Bronchial epithelial cell (primary cell): Measurements from ENCODE around the gene GALR3. TPM values are rescaled to one million over a fixed set of nuclear protein-coding genes. Genes with fewer than 3 reads are reported as not detected.

ENCODE experiments used
- DNase-seq: peaks from one replicate; pipeline ENCODE4 v3.0.0-alpha.2; 2010; ENCODE audit warnings: low read depth
- FAIRE-seq: peaks from 2 replicates; lab custom pipeline; 2011; peaks lifted over from hg19 to GRCh38; lab: Jason Lieb, UNC
- H3K27me3 ChIP-seq: 2 replicates; pipeline ENCODE4 v1.5.1; 2011; ENCODE audit warnings: low read length; ENCODE audit not compliant: control insufficient read depth, insufficient read depth
- H3K36me3 ChIP-seq: 2 replicates; pipeline ENCODE4 v1.5.1; 2011; ENCODE audit warnings: low read length; ENCODE audit not compliant: control insufficient read depth, insufficient read depth
- H3K4me3 ChIP-seq: 2 replicates; pipeline ENCODE4 v1.5.1; 2011; ENCODE audit warnings: mild to moderate bottlenecking, low read depth, low read length, control low read depth
- total RNA-seq: library from RNA; depleted of rRNA; stranded (reverse); fragments of >200 nt; gene quantifications from 2 replicates; pipeline ENCODE4 v1.2.1, GENCODE V29; 2014
- TF ChIP-seq, protein P1 (sequence below): IDR thresholded peaks from 2 replicates; pipeline ENCODE4 v1.5.1; 2011; ENCODE audit warnings: mild to moderate bottlenecking, moderate library complexity, low read length, control low read depth, inconsistent platforms; ENCODE audit not compliant: insufficient read depth, severe bottlenecking

GALR3 gene
- total RNA-seq, 1 donor from 2014 or later = not detected

DNA sequence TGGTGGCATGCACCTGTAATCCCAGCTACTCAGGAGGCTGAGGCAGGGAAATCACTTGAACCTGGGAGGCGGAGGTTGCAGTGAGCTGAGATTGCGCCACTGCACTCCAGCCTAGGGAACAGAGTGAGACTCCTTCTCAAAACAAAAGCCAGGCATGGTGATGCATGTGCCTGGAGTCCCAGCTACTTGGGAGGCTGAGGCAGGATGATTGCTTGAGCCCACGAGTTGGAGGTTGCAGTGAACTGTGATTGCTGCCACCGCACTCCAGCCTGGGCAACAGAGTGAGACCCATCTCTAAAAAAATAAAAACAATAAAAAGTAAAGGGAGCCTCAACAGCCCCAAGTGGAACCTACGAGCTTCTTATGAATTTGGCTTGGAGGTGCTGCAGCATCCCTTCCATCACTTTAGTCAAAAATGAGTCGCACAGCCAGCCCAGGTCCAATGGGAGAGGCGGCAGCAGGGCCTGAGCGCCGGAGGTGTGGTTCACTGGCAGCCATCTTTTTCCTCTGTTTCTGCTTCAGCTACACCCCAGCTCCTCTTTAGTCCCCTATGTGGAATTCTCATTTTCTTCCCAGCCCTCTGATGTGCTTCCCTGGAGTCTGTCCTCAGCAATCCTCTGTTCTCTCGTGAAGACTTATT, 44.7 kb upstream of the GALR3 start:
- peaks cover 2% of the 10 kb centered on the region for H3K36me3 ChIP-seq
- TF ChIP-seq, protein P1, sequence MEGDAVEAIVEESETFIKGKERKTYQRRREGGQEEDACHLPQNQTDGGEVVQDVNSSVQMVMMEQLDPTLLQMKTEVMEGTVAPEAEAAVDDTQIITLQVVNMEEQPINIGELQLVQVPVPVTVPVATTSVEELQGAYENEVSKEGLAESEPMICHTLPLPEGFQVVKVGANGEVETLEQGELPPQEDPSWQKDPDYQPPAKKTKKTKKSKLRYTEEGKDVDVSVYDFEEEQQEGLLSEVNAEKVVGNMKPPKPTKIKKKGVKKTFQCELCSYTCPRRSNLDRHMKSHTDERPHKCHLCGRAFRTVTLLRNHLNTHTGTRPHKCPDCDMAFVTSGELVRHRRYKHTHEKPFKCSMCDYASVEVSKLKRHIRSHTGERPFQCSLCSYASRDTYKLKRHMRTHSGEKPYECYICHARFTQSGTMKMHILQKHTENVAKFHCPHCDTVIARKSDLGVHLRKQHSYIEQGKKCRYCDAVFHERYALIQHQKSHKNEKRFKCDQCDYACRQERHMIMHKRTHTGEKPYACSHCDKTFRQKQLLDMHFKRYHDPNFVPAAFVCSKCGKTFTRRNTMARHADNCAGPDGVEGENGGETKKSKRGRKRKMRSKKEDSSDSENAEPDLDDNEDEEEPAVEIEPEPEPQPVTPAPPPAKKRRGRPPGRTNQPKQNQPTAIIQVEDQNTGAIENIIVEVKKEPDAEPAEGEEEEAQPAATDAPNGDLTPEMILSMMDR = no peak
- FAIRE-seq = no peak
- no peaks in the 10 kb centered on the region for H3K27me3 ChIP-seq
- H3K4me3 ChIP-seq = no peak overlapping the region
- no peak for DNase-seq

DNA sequence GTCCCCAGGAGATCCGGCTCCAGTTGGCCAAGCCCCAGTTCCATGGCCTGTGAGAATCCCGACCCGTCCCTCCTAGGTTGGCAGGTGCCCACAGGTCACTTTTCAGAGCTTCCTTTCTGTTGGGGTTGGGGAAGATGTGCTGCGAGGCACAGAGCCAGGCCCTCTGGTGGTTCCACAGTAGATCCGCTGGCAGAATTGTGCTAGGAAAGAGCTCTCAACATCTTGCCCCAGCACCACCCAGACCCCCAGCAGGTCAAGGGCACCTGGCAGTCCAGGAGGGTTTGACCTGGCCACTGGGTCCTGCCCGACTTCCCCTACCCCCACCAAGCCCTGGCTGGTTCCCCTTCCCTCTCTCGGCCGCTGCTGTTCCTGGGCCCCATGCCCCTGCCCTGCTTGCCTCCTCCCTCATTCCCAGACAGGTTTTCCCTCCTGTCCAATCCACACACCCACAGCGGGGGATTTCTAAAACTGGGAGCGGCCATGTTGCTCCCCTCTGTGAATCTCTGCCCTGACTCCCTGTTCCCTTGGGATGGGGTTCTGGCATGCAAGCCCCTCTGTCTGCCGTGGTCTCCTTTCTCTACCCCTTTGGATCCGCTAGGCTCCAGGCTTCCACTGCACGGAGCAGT, 41.6 kb upstream of the GALR3 start:
- Histone ChIP-seq H3K27me3 (no peaks in the 10 kb centered on the region), H3K4me3 (no peak overlapping the region), H3K36me3 (no peaks in the 10 kb centered on the region)
- DNase-seq = no peak
- TF ChIP-seq, protein P1 = peak; percentile 31
- FAIRE-seq = no peak

DNA sequence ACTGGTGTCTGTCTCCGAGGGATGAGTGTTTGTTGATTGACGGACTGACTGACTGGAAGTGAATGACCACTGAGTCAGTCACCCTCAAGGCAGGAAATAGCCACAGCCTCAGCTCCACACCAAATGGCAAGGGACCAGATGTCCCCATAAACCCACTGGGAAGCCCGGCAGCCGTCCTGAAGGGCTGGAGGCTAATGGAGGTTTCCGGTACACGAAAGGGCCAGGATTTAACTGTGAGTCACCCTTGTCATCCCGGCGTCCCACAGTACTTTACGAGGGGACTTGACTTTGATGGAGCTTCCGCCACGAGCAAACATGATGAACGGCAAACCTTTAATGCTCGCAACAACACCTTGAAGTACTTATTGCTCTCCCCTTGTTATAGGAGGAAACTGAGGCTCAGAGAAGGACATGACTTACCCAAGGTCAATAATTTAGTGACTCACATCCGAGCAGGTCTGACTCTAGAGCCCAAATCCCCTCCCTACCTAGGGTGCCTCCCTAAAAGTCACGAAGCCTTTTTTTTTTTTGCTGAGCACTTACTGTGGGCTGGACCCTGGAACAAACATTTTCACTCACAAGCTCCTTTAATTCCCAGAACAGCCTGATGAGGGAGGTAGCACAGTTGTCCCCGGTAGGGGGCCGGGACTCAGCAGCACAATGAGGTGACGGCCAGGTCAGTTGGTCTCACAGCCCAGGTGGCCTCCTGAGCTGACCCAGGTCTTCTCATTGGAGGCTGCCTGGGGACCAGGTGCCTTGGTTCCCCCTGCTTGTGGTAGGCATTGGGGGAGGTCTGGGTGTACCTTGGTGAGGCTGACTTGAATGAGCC, 40.6 kb upstream of the GALR3 start:
- no peaks in the 10 kb centered on the region for H3K27me3 ChIP-seq
- FAIRE-seq (no peak), DNase-seq (peak; percentile 26)
- TF ChIP-seq, protein P1 = no peak
- no peak overlapping the region for H3K4me3 ChIP-seq
- no peaks in the 10 kb centered on the region for H3K36me3 ChIP-seq

DNA sequence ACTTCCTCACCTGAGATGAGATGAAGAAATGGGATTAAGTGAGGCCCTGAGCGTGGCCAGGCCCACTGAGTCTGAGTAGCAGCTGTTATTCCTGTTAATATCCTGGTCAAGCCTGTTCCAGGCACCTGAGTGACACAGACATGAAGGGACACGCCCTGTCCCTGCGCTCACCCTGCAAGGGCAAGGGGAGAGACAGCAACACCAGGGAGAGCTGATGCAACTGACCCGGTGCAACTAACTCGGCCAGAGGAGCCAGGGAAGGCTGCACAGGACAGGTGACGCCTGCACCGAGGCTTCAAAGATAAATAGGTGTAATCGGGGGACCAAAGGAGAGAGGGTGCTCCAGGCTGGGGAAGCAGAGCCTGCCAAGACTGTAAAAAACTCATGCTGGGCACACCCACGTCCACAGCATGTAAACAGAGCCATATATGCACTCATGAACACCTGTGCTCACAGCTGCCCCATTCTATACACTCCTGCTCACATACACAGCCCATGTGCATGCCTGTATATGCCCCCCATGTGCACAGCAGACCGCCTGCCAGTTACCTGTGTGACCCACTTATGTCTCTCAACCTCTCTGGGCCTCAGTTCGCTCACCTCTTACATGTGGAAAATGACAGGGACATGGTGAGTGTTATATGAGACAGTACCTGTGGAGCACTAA, 38.2 kb upstream of the GALR3 start:
- H3K4me3 ChIP-seq = no peak overlapping the region
- TF ChIP-seq, protein P1 = no peak
- no peaks in the 10 kb centered on the region for H3K36me3 ChIP-seq
- no peak for FAIRE-seq
- DNase-seq = peak; percentile 72
- H3K27me3 ChIP-seq = no peaks in the 10 kb centered on the region

DNA sequence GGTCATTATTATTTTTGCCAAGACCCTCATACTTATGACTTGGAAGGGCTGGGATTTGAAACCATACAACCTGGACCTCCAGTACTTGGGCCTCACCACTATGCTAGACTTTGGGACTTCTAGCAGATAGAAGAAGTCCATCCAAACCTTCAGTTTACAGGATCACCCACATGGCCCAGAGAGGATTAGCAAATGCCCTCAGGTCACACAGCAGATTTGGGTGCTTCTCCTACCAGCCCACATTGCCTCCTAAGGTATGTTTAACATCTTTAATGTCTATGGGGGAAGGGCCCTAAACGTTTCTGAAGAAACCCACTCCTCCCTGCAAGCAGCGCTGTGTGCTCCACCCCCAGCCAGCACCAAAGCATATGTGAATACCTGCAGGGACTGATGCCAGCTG, 32.9 kb upstream of the GALR3 start:
- H3K4me3 ChIP-seq = no peak overlapping the region
- DNase-seq (no peak), FAIRE-seq (no peak)
- no peaks in the 10 kb centered on the region for H3K36me3 ChIP-seq
- H3K27me3 ChIP-seq = no peaks in the 10 kb centered on the region
- TF ChIP-seq, protein P1 = no peak
